Measurements from ENCODE around the gene NRARP. TPM values are rescaled to one million over a fixed set of nuclear protein-coding genes. Genes with fewer than 3 reads are reported as not detected.

NRARP gene
- total and polyA plus RNA-seq, 2 of the 13 experiments (the other 11 are each of a cell fraction or from before 2014, with no cell fraction given) = 0.22 to 0.46 TPM

DNA sequence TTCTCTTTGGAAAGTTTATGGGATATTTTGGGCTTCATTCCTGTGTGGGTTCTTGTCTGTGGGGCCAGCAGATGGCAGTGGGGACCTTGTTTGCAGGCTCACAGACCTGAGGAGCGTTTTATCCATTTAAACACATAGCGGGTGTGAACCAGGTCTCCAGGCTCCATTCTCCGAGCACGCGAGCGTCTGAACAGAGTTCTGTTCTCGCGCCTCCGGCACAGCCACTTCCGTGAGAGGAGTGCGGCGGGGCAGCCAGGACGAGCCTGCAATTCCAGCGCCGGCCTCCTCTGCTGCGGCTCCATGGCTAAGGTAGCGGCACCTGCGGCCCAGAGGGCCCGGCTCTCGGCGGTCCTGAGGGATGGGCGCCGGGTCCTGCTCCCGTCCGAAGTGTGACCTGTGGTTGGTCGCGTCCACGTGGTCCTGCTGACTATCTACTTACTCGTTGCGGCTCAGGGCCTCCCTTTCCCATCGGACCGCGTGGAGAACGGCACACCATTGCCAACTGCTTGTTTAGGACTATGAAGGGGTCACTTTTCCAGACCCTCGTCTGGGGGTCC, 7.3 kb downstream of the NRARP start (continued):
- no peak for TF ChIP-seq ZNF484 (CRISPR knock-in tag; IDR thresholded peaks at IDR 0.05; ENCODE audit: borderline replicate concordance, low read depth)
- no peak for TF ChIP-seq XRCC5 (optimal IDR thresholded peaks at IDR 0.05; ENCODE audit: low read length)
- 0 out of 2 replicates have a peak, but pooled peaks have one; percentile 26 for TF ChIP-seq ZNF253 (CRISPR knock-in tag; IDR thresholded peaks at IDR 0.05; ENCODE audit: borderline replicate concordance)
- TF ChIP-seq CHCHD3 (CRISPR knock-in tag; IDR thresholded peaks at IDR 0.05) = no peak
- no peak for TF ChIP-seq ISL2 (CRISPR knock-in tag; IDR thresholded peaks at IDR 0.05)
- no peak for TF ChIP-seq MED8 (CRISPR knock-in tag; IDR thresholded peaks at IDR 0.05; ENCODE audit: insufficient replicate concordance)
- no peak for TF ChIP-seq BCLAF1 (IDR thresholded peaks at IDR 0.05)
- no peak for TF ChIP-seq ELK4 (CRISPR knock-in tag; IDR thresholded peaks at IDR 0.05; ENCODE audit: borderline replicate concordance)
- TF ChIP-seq MBD4 (IDR thresholded peaks at IDR 0.05; ENCODE audit: borderline replicate concordance, low read length) = no peak
- TF ChIP-seq, protein P1, sequence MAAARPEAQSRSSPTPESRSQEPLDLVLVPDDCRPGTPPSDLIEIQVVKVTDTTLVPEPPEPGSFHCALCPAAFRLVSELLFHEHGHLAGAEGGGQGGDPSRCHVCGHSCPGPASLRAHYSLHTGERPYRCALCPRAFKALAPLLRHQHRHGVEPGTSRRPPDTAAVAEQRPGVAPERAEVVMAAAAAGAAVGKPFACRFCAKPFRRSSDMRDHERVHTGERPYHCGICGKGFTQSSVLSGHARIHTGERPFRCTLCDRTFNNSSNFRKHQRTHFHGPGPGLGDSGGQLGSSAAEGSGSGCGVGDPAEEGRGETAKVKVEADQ (CRISPR knock-in tag; IDR thresholded peaks at IDR 0.05; ENCODE audit: borderline replicate concordance) = no peak
- no peak for TF ChIP-seq ATM (IDR thresholded peaks at IDR 0.05; ENCODE audit: borderline replicate concordance)
- no peak for TF ChIP-seq CERS6 (CRISPR knock-in tag; IDR thresholded peaks at IDR 0.05)
- TF ChIP-seq CENPT (CRISPR knock-in tag; IDR thresholded peaks at IDR 0.05; ENCODE audit: low read depth) = no peak
- no peak for TF ChIP-seq RFX1 (IDR thresholded peaks at IDR 0.05)
- no peak for TF ChIP-seq SCMH1 (CRISPR knock-in tag; IDR thresholded peaks at IDR 0.05; ENCODE audit: borderline replicate concordance)
- no peak for TF ChIP-seq WIZ (CRISPR knock-in tag; IDR thresholded peaks at IDR 0.05)
- no peak for TF ChIP-seq MIER2 (CRISPR knock-in tag; IDR thresholded peaks at IDR 0.05)
- TF ChIP-seq RFX5 (IDR thresholded peaks at IDR 0.05; ENCODE audit: low read depth, low read length) = no peak
- TF ChIP-seq, protein P2, sequence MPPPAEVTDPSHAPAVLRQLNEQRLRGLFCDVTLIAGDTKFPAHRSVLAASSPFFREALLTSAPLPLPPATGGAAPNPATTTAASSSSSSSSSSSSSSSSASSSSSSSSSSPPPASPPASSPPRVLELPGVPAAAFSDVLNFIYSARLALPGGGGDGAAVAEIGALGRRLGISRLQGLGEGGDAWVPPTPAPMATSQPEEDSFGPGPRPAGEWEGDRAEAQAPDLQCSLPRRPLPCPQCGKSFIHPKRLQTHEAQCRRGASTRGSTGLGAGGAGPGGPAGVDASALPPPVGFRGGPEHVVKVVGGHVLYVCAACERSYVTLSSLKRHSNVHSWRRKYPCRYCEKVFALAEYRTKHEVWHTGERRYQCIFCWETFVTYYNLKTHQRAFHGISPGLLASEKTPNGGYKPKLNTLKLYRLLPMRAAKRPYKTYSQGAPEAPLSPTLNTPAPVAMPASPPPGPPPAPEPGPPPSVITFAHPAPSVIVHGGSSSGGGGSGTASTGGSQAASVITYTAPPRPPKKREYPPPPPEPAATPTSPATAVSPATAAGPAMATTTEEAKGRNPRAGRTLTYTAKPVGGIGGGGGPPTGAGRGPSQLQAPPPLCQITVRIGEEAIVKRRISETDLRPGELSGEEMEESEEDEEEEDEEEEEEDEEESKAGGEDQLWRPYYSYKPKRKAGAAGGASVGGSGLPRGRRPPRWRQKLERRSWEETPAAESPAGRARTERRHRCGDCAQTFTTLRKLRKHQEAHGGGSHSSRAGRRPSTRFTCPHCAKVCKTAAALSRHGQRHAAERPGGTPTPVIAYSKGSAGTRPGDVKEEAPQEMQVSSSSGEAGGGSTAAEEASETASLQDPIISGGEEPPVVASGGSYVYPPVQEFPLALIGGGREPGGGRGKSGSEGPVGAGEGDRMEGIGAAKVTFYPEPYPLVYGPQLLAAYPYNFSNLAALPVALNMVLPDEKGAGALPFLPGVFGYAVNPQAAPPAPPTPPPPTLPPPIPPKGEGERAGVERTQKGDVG (CRISPR knock-in tag; IDR thresholded peaks at IDR 0.05; ENCODE audit: borderline replicate concordance) = peak; percentile 24; the same call in 1 of the 2 replicates
- TF ChIP-seq, protein P3, sequence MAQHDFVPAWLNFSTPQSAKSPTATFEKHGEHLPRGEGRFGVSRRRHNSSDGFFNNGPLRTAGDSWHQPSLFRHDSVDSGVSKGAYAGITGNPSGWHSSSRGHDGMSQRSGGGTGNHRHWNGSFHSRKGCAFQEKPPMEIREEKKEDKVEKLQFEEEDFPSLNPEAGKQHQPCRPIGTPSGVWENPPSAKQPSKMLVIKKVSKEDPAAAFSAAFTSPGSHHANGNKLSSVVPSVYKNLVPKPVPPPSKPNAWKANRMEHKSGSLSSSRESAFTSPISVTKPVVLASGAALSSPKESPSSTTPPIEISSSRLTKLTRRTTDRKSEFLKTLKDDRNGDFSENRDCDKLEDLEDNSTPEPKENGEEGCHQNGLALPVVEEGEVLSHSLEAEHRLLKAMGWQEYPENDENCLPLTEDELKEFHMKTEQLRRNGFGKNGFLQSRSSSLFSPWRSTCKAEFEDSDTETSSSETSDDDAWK (CRISPR knock-in tag; IDR thresholded peaks at IDR 0.05) = no peak
